Esophagus squamous epithelium (tissue), 5 donors: ENCODE measurements around the gene TMPRSS11A. TPM values are rescaled to one million over a fixed set of nuclear protein-coding genes. Genes with fewer than 3 reads are reported as not detected.
A peak's percentile ranks its signal among the peaks of the same experiment; 100 is the strongest.

Source experiments
- DNase-seq: peaks from one replicate; lab custom pipeline; 2025; lab: John Stamatoyannopoulos, UW
- H3K27ac ChIP-seq, 4 donors: fragments of 200-600 bp; sonication (generic); one replicate each; pipeline ENCODE4 v1.5.1; 2016 to 2019; ENCODE audit warnings: mild to moderate bottlenecking in 1 of 4
- H3K27me3 ChIP-seq, 4 donors: fragments of 200-600 bp; sonication (generic); 1 replicate in 3 of 4; 2 replicates in 1 of 4; pipeline versions ENCODE4 v1.5.1 to v1.6.0; 2017 to 2021; ENCODE audit warnings: antibody characterized with exemption in 1 of 4
- H3K36me3 ChIP-seq, 3 donors: fragments of 200-600 bp; sonication (generic); one replicate each; pipeline ENCODE4 v1.5.1; 2016 to 2019
- H3K4me1 ChIP-seq, 3 donors: fragments of 200-600 bp; sonication (generic); one replicate each; pipeline ENCODE4 v1.5.1; 2017 to 2019
- H3K4me3 ChIP-seq, 4 donors: fragments of 200-600 bp; sonication (generic); 1 replicate in 3 of 4; 2 replicates in 1 of 4; pipeline ENCODE4 v1.5.1; 2016 to 2019; ENCODE audit warnings: mild to moderate bottlenecking in 2 of 4, moderate library complexity in 1 of 4
- H3K9me3 ChIP-seq, 3 donors: fragments of 200-600 bp; sonication (generic); one replicate each; pipeline ENCODE4 v1.5.1; 2016 to 2019
- POLR2A ChIP-seq, 4 donors: fragments of 450-650 bp; IDR thresholded peaks; one replicate each; pipeline ENCODE4 v1.6.1; 2017; ENCODE audit warnings: antibody characterized with exemption in 4 of 4, mild to moderate bottlenecking in 4 of 4, moderate library complexity in 3 of 4
- WGBS, 2 donors: methylation state at CpG; one replicate each; pipeline ENCODE4 v1.1.5; 2018; 5-methylcytosine and 5-hydroxymethylcytosine counted together
- intact Hi-C: fragments of 100-400 bp; cut with DNase I; formaldehyde crosslinking; loops from one replicate; pipeline ENCODE4 v1.15.0; 2022
- total RNA-seq, 4 donors: library from RNA; depleted of rRNA; stranded (reverse); fragments of >200 nt; gene quantifications; one replicate each; pipeline ENCODE4 v1.1.0, GENCODE V29; 2016
- TF ChIP-seq, protein P1 (sequence below), 6 experiments: fragments of 450-650 bp in 4 of 6; fragments of 200-600 bp in 2 of 6; sonication (generic) in 2 of 6; IDR thresholded peaks; one replicate each; pipeline ENCODE4 v1.5.1; 2016 to 2019; ENCODE audit warnings: antibody characterized with exemption in 6 of 6, mild to moderate bottlenecking in 4 of 6, moderate library complexity in 4 of 6
- donor health status: DM: yes; HTN: yes; CAD: no.

Gene TMPRSS11A
- total RNA-seq, 4 donors from 2014 or later, result 36.6 to 153 (median 93.2) TPM

DNA sequence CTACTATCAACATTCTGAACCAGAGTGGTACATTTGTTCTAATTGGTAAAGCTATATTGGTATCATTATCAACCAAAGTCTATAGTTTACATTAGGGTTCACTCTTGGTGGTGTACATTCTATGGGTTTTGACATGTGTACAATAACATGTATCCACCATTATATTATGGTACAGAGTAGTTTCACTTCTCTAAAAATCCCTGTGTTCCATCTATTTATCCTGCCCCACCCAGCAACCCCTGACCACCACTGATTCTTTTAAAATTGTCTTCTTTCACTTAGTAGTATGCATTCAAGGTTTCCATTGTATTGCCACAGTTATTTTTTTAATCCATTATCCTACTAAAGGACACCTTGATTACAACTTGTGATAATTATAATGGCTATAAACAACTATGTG is 64.2 kb downstream of the TMPRSS11A start:
- no peaks in the 10 kb centered on the region for H3K4me1 ChIP-seq
- no peak overlapping the region for H3K4me3 ChIP-seq
- no peaks in the 10 kb centered on the region for H3K27me3 ChIP-seq
- no peak overlapping the region for H3K27ac ChIP-seq
- intact Hi-C loops, result no loop called here
- TF ChIP-seq POLR2A (IDR thresholded peaks at IDR 0.05), result no peak
- TF ChIP-seq, protein P1, sequence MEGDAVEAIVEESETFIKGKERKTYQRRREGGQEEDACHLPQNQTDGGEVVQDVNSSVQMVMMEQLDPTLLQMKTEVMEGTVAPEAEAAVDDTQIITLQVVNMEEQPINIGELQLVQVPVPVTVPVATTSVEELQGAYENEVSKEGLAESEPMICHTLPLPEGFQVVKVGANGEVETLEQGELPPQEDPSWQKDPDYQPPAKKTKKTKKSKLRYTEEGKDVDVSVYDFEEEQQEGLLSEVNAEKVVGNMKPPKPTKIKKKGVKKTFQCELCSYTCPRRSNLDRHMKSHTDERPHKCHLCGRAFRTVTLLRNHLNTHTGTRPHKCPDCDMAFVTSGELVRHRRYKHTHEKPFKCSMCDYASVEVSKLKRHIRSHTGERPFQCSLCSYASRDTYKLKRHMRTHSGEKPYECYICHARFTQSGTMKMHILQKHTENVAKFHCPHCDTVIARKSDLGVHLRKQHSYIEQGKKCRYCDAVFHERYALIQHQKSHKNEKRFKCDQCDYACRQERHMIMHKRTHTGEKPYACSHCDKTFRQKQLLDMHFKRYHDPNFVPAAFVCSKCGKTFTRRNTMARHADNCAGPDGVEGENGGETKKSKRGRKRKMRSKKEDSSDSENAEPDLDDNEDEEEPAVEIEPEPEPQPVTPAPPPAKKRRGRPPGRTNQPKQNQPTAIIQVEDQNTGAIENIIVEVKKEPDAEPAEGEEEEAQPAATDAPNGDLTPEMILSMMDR (IDR thresholded peaks at IDR 0.05), result no peak
- no peaks in the 10 kb centered on the region for H3K36me3 ChIP-seq
- no peaks in the 10 kb centered on the region for H3K9me3 ChIP-seq
- DNase-seq, result no peak

DNA sequence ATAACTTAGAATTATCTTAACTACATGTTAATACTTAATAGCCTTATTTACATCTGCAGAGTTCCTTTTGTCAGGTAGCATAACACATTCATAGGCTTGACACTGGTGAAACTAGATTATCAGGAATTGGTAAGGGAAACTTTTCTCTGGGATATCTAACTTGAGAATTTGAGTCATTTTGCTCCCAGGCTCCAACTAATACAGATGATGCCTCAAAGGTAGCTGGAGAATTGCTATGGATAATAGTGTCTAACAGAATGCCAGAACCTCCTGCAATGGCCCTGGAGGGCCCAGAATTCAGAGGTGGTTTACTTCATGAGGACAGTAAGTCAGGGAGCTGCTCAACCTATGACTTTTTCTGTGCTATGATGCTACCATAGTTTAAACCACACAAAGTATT is 65.6 kb downstream of the TMPRSS11A start:
- intact Hi-C loops, result no loop called here
- no peaks in the 10 kb centered on the region for H3K36me3 ChIP-seq
- DNase-seq, result no peak
- no peaks in the 10 kb centered on the region for H3K4me1 ChIP-seq
- no peaks in the 10 kb centered on the region for H3K27me3 ChIP-seq
- no peak overlapping the region for H3K4me3 ChIP-seq
- TF ChIP-seq, protein P1 (IDR thresholded peaks at IDR 0.05), result no peak
- TF ChIP-seq POLR2A (IDR thresholded peaks at IDR 0.05), result no peak
- H3K9me3 ChIP-seq, result no peaks in the 10 kb centered on the region
- H3K27ac ChIP-seq, result no peak overlapping the region

DNA sequence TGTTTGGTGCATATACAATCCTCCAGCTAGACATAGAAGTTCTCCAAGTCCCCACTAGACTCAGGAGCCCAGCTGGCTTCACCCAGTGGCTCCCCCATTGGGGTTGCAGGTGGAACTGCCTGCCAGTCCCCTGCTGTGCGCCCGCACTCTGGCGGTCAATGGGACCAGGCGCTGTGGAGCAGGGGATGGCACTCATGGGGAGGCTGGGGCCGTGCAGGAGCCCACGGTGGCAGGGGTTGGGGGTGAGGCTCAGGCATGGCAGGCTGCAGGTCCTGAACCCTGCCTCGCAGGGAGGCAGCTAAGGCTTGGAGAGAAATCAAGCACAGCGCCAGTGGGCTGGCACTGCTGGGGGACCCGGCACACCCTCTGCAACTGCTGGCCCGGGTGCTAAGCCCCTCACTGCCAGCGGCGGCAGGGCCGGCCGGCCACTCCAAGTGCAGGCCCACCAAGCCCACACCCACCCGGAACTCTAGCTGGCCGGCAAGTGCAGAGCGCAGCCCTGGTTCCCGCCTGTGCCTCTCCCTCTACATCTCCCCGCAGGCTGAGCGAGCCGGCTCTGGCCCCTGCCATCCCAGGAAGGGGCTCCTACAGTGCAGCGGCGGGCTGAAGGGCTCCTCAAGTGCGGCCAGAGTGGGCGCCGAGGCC is 66.8 kb downstream of the TMPRSS11A start:
- no peaks in the 10 kb centered on the region for H3K9me3 ChIP-seq
- H3K36me3 ChIP-seq, result no peaks in the 10 kb centered on the region
- intact Hi-C loops, result no loop called here
- H3K27me3 ChIP-seq, result no peaks in the 10 kb centered on the region
- no peak overlapping the region for H3K4me3 ChIP-seq
- no peak for DNase-seq
- 97% methylated on average over 9 of the region's 26 CpGs; no CpG with 5 or more reads in 1 of the 2 donors for WGBS, 2 donors
- no peak for TF ChIP-seq POLR2A (IDR thresholded peaks at IDR 0.05)
- TF ChIP-seq, protein P1 (IDR thresholded peaks at IDR 0.05), result no peak
- H3K4me1 ChIP-seq, result no peaks in the 10 kb centered on the region
- H3K27ac ChIP-seq, result no peak overlapping the region

DNA sequence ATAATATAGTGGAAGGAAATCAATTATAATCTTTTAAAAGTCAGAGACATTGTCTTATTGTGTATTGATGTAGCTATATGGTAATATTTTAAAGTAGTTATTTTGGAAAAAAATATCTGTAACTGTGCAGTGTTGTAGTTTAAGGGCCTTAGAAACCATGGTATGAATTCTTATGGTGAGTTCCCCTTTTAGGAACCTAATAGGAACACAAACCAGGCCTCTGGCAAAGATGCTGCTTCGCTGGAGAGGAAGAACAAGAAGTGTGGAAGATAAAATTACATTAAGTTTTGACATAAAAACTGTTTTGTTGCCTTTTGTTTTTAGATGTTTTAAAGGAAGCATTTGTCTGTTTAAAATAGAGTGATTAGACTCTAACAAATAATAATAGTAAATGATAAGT is 68.6 kb downstream of the TMPRSS11A start:
- Histone ChIP-seq H3K27me3 (no peaks in the 10 kb centered on the region), H3K36me3 (no peaks in the 10 kb centered on the region), H3K4me1 (peaks cover 0 to 4% (median 0%) of the 10 kb centered on the region in 3 donors), H3K4me3 (no peak overlapping the region), H3K9me3 (no peaks in the 10 kb centered on the region), H3K27ac (no peak overlapping the region)
- TF ChIP-seq POLR2A (IDR thresholded peaks at IDR 0.05), result no peak
- TF ChIP-seq, protein P1 (IDR thresholded peaks at IDR 0.05), result no peak
- WGBS, 2 donors, result 68% methylated on average over 1 of the region's 1 CpG
- intact Hi-C loops, result no loop called here
- DNase-seq, result no peak

DNA sequence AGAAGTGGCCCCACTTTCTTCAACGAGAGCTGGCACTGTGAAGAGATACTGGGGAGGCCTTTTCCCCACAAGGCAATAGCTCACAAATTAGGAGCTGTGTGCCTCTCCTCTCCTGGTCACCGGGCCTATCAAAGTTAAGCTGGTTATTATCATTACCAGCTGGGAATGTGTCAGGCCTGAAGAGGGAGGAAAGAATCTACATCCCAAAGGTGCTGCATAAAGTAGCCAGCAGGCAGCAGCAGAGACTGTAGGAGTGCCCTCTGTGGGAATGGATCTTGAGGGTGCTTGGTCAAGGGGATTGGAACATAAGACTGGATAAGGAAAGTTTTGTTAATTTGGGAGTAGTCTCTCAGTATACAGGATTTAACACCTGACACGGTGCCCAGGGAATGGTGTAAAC is 70.4 kb downstream of the TMPRSS11A start:
- intact Hi-C loops, result no loop called here
- 75 to 79% methylated on average over 2 to 3 of the region's 3 CpGs for WGBS, 2 donors
- DNase-seq, result no peak
- Histone ChIP-seq H3K27ac (no peak overlapping the region), H3K4me1 (peaks cover 0 to 7% (median 0%) of the 10 kb centered on the region in 3 donors), H3K27me3 (no peaks in the 10 kb centered on the region), H3K4me3 (no peak overlapping the region), H3K36me3 (no peaks in the 10 kb centered on the region), H3K9me3 (no peaks in the 10 kb centered on the region)
- no peak for TF ChIP-seq POLR2A (IDR thresholded peaks at IDR 0.05)
- TF ChIP-seq, protein P1 (IDR thresholded peaks at IDR 0.05), result peak in 2 of 6 experiments; percentile 20 to 41
